DMS 273 treated with DMSO at 0.1 percent for 48 hours (cell line): ENCODE data around the gene RPS26.
"Not testable (repeated sequence)": the region's sequence is repeated elsewhere in the genome, so short reads cannot be mapped to it uniquely, and the experiment has no call there.

Experiments
- DNase-seq: peaks from one replicate; lab custom pipeline; 2025; lab: John Stamatoyannopoulos, UW

Gene RPS26

GRCh38 chr12:56021889-56022497 is 19.7 kb upstream of the RPS26 start:
- DNase-seq: no peak

- DNase-seq: no peak
Measured at GRCh38 chr12:56028511-56029165, 13.1 kb upstream of the RPS26 start.

DNA sequence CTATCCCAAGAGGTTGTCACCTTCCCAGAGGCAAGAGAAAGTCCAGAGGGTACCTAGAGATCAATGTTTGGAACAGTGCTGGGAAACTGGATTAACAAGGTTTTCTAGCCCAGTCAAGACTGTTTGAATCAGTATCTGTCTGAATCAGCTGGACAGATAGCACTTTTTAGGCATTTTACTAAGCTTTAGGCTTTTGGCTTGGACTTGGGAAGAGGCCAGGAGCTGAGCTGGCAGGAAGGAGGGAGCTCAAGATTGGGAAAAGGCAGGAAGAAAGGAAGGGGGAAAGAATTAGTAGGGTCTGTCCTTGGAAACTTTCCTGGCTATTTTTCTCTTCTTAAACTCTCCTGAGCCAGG is 12.6 kb upstream of the RPS26 start:
- DNase-seq: no peak

- DNase-seq: no peak
Measured at GRCh38 chr12:56029666-56030293, 11.9 kb upstream of the RPS26 start.

GRCh38 chr12:56031987-56032386 is 9.7 kb upstream of the RPS26 start:
- no peak for DNase-seq

DNA sequence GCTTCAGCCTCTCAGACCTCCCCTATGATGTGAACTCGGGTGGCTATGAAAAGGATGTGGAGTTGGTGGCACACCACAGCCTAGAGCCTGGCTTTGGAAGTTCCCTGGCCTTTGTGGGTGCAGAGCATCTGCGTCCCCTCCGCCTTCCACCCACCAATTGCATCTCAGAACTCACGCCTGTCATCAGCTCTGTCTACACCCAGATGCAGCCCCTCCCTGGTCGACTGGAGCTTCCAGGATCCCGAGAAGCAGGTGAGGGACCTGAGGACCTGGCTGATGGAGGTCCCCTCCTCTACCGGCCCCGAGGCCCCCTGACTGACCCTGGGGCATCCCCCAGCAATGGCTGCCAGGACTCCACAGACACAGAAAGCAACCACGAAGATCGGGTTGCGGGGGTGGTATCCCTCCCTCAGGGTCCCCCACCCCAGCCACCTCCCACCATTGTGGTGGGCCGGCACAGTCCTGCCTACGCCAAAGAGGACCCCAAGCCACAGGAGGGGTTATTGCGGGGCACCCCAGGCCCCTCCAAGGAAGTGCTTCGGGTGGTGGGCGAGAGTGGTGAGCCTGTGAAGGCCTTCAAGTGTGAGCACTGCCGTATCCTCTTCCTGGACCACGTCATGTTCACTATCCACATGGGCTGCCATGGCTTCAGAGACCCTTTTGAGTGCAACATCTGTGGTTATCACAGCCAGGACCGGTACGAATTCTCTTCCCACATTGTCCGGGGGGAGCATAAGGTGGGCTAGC is 7.0 kb upstream of the RPS26 start:
- no peak for DNase-seq

DNA sequence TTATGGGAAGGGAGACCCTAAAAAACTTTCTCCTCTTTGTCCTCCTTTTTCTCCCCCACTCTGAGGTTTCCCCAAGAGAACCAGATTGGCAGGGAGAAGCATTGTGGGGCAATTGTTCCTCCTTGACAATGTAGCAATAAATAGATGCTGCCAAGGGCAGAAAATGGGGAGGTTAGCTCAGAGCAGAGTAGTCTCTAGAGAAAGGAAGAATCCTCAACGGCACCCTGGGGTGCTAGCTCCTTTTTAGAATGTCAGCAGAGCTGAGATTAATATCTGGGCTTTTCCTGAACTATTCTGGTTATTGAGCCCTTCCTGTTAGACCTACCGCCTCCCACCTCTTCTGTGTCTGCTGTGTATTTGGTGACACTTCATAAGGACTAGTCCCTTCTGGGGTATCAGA is 4.6 kb upstream of the RPS26 start:
- no peak for DNase-seq

GRCh38 chr12:56038022-56038655 is 3.6 kb upstream of the RPS26 start:
- no peak for DNase-seq

DNA sequence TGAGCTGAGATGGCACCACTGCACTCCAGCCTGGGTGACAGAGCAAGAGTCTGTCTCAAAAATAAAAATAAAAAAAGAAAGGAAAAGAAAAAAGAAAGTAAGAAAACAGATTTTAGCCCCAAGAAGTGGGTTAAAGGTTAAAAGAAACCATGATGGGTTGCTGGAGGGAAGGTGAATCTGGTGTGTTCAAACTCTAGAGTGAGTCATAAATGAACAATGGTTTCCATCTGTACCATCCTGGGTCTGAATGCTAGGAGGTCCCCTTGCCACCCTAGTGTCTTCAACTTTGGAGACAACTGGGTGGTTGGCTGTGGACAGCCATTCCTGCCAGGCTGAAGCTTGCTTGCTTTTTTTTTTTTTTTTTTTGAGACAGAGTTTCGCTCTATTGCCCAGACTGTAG is 1.6 kb upstream of the RPS26 start:
- no peak for DNase-seq

DNA sequence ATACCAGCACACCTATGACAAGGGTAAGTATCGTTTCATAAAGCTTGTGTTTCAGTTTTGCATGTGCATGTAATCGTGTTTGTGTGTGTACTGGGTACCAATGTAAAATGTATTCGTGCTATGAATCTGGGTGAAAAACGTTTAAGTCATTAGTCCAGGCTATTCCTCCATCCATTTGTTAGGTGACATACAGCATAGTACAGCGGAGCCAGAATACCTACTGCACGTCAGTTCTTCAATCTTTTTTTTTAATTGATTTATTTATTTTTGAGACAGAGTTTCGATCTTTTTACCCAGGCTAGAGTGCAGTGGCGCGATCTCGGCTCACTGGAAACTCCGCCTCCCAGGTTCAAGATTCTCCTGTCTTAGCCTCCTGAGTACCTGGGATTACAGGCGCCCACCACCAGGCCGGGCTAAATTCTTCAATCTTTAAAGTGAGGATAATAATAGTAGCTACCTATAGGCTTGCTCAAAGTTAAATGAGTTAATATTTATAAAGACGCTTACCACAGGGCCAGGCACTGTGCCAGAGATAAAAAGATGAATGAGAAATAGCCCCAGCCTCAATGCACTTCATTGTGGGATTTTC is 661 bp upstream of the RPS26 start:
- no peak for DNase-seq

DNA sequence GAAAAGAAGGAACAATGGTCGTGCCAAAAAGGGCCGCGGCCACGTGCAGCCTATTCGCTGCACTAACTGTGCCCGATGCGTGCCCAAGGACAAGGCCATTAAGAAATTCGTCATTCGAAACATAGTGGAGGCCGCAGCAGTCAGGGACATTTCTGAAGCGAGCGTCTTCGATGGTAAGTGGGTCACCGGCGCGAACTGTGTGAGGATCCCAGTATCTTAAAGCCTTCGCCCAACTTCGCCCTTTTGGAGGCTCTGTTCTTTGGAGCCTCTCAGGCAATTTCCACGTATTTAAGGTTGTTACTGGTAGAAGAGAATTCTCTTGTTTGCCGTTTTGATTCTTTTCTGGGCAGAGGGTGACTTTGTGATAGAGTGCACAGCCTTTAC is 704 bp downstream of the RPS26 start:
- DNase-seq: not testable (repeated sequence)

- no peak for DNase-seq
Measured at GRCh38 chr12:56042843-56043242, 1.1 kb downstream of the RPS26 start.

- DNase-seq: no peak
Measured at GRCh38 chr12:56046027-56046780, 4.5 kb downstream of the RPS26 start.

GRCh38 chr12:56053407-56053893 is 11.7 kb downstream of the RPS26 start:
- DNase-seq: no peak

DNA sequence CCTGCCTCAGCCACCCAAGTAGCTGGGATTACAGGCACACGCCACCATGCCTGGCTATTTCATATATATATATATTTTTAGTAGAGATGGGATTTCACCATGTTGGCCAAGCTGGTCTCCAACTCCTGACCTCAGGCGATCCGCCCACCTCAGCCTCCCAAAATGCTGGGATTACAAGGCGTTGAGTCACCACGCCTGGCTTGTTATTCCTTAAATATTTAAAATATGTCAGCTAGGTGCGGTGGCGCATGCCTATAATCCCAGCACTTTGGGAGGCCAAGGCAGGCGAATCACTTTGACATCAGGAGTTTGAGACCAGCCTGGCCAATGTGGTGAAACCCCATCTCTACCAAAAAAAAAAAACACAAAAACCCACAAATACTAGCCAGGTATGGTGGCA is 18.2 kb downstream of the RPS26 start:
- not testable (repeated sequence) for DNase-seq

DNA sequence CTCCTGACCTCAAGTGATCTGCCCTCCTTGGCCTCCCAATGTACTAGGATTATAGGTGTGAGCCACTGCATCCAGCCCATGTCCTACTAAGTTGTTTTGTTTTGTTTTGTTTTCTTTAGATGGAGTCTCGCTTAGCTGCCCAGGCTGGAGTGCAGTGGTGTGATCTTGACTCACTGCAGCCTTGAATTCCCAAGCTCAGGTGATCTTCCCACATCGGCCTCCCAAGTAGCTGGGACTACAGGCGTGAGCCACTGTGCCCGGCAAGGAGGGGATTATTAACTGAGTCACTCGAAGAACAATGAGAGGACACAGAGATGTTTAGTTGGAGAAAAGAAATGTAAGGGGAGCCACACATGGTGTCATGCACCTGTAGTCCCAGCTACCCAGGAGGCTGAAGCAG is 20.3 kb downstream of the RPS26 start:
- no peak for DNase-seq

- DNase-seq: no peak
Measured at GRCh38 chr12:56062996-56063395, 21.3 kb downstream of the RPS26 start.

- DNase-seq: no peak
Measured at GRCh38 chr12:56071648-56072047, 29.9 kb downstream of the RPS26 start.

- no peak for DNase-seq
Measured at GRCh38 chr12:56074396-56074795, 32.7 kb downstream of the RPS26 start.

GRCh38 chr12:56077966-56078365 is 36.2 kb downstream of the RPS26 start:
- not testable (repeated sequence) for DNase-seq

GRCh38 chr12:56078427-56078826 is 36.7 kb downstream of the RPS26 start:
- DNase-seq: no peak
